ENCODE measurements around the gene ZNF608. TPM values are rescaled to one million over a fixed set of nuclear protein-coding genes. Genes with fewer than 3 reads are reported as not detected.

The ZNF608 gene
- total RNA-seq, 1 experiment from 2014 or later = 7.3 TPM

DNA sequence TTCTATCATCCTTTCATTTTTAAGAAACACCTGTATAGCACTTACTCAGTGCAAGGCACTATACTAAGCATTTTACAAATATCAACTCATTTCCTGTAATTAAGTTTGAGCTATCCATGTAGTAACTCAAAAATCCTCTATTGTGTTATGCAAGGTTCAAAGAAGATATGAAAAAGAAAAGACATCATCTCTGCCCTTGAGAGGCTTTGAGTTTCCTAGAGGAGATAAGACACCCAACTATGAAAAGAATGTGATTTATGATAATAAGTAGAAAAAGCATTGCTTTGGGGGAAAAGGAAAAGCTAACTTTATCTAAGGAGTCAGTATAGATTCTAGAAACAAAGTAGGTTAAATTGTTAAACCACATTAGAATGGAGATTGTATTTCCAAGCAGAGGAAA lies 14.2 kb upstream of the ZNF608 start:
- no TSS peak for BruUV-seq (replicated peaks)
- Mint-ChIP-seq H3K9me3 (ENCODE audit: low read depth, unreplicated experiment) (no peaks in the 10 kb centered on the region), H3K27ac (ENCODE audit: unreplicated experiment) (no peak overlapping the region), H3K27me3 (ENCODE audit: unreplicated experiment) (no peaks in the 10 kb centered on the region), H3K36me3 (ENCODE audit: insufficient read depth, unreplicated experiment) (no peaks in the 10 kb centered on the region), H3K4me1 (ENCODE audit: low read depth, unreplicated experiment) (no peaks in the 10 kb centered on the region), H3K4me3 (ENCODE audit: low read depth, unreplicated experiment) (no peak overlapping the region)
- TF ChIP-seq, protein P1, sequence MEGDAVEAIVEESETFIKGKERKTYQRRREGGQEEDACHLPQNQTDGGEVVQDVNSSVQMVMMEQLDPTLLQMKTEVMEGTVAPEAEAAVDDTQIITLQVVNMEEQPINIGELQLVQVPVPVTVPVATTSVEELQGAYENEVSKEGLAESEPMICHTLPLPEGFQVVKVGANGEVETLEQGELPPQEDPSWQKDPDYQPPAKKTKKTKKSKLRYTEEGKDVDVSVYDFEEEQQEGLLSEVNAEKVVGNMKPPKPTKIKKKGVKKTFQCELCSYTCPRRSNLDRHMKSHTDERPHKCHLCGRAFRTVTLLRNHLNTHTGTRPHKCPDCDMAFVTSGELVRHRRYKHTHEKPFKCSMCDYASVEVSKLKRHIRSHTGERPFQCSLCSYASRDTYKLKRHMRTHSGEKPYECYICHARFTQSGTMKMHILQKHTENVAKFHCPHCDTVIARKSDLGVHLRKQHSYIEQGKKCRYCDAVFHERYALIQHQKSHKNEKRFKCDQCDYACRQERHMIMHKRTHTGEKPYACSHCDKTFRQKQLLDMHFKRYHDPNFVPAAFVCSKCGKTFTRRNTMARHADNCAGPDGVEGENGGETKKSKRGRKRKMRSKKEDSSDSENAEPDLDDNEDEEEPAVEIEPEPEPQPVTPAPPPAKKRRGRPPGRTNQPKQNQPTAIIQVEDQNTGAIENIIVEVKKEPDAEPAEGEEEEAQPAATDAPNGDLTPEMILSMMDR (IDR thresholded peaks at IDR 0.05; ENCODE audit: unreplicated experiment) = no peak
- intact Hi-C loops (cut with micrococcal nuclease; ENCODE audit: unreplicated experiment) = no loop called here
- CTCF ChIA-PET = no interaction called here
- DNase-seq = no peak

DNA sequence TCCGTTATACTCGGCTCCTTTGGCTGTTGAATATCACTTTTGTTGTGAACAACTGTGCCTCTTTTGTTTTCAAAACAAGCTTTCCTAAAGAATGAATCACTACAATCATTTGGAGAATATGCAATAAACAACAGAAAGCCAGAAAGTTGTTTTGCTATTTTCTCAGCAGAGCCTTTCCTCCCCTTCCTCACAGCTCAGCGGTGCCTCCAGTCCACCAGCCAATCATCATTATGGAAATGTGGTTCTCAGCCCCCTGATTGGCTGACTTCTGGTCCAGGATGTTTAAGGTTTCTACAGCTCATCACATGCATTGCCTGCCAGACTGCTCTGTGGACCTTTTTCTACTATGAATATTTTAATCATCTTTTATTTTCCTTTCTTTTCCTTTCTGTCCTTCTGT lies 9.1 kb upstream of the ZNF608 start:
- Mint-ChIP-seq H3K36me3 (ENCODE audit: insufficient read depth, unreplicated experiment) (no peaks in the 10 kb centered on the region), H3K27ac (ENCODE audit: unreplicated experiment) (no peak overlapping the region), H3K4me3 (ENCODE audit: low read depth, unreplicated experiment) (no peak overlapping the region), H3K4me1 (ENCODE audit: low read depth, unreplicated experiment) (peaks cover 15% of the 10 kb centered on the region), H3K9me3 (ENCODE audit: low read depth, unreplicated experiment) (no peaks in the 10 kb centered on the region), H3K27me3 (ENCODE audit: unreplicated experiment) (no peaks in the 10 kb centered on the region)
- TF ChIP-seq, protein P1 (IDR thresholded peaks at IDR 0.05; ENCODE audit: unreplicated experiment) = no peak
- intact Hi-C loops (cut with micrococcal nuclease; ENCODE audit: unreplicated experiment) = no loop called here
- CTCF ChIA-PET = no interaction called here
- DNase-seq = no peak
- BruUV-seq (replicated peaks) = no TSS peak

DNA sequence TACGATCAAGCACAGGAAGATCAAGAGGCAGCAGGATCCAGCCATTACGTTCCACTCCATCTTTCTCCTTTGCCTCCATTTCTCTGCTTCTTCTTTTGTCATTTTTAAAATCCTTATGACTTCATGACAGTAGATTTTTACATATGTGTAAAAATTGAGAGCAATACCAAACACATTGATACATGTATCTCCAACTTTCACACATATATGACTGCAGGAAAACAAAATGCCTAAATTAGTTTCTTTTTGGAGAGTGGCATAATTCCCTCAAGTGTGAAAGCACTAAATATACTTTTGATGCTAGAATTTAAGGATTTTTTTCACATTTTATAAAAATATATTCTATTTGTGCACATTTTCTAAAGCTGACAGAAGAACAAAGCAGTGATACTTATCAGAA lies 8.6 kb upstream of the ZNF608 start:
- TF ChIP-seq, protein P1 (IDR thresholded peaks at IDR 0.05; ENCODE audit: unreplicated experiment) = no peak
- H3K4me1 Mint-ChIP-seq (ENCODE audit: low read depth, unreplicated experiment) = peaks cover 18% of the 10 kb centered on the region
- no peaks in the 10 kb centered on the region for H3K36me3 Mint-ChIP-seq (ENCODE audit: insufficient read depth, unreplicated experiment)
- no peak overlapping the region for H3K27ac Mint-ChIP-seq (ENCODE audit: unreplicated experiment)
- no TSS peak for BruUV-seq (replicated peaks)
- no peak overlapping the region for H3K4me3 Mint-ChIP-seq (ENCODE audit: low read depth, unreplicated experiment)
- no peak for DNase-seq
- no peaks in the 10 kb centered on the region for H3K9me3 Mint-ChIP-seq (ENCODE audit: low read depth, unreplicated experiment)
- intact Hi-C loops (cut with micrococcal nuclease; ENCODE audit: unreplicated experiment) = no loop called here
- no peaks in the 10 kb centered on the region for H3K27me3 Mint-ChIP-seq (ENCODE audit: unreplicated experiment)
- CTCF ChIA-PET = no interaction called here

DNA sequence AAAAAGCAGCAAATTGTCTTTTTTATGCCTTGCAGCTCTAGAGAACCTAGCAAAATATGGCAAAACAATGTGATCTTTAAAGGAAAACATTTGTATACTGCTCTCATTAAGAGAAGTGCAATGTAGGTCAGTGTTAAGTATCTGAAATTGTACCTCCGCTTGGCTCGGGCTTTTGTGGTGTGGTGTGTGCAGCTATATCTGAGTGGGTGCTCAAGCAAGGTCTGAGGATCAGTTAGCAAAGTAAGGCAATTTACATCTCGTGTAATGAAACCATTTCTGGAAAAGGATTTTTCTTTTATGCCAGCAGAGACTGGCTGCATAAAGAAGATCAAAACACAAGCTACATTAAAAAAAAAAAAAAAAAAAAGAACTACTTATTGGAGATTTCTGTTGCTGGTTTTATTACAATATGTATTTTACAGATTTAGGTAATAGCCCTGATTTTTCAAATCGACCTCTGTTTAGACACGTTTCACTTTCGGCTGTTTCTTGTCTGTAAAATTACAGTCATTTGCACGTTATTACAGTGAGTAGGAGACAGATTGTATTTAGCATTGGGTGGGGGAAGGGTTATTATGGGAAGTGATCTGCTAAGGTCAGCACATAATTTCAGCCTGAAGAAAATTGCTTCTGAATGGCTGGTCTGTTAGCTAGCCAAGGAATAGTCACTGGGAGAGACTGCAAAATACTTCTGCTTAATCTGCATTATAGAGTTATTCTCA lies 7.9 kb upstream of the ZNF608 start:
- H3K9me3 Mint-ChIP-seq (ENCODE audit: low read depth, unreplicated experiment) = no peaks in the 10 kb centered on the region
- intact Hi-C loops (cut with micrococcal nuclease; ENCODE audit: unreplicated experiment) = no loop called here
- no peaks in the 10 kb centered on the region for H3K27me3 Mint-ChIP-seq (ENCODE audit: unreplicated experiment)
- BruUV-seq (replicated peaks) = no TSS peak
- peaks cover 18% of the 10 kb centered on the region for H3K4me1 Mint-ChIP-seq (ENCODE audit: low read depth, unreplicated experiment)
- TF ChIP-seq, protein P1 (IDR thresholded peaks at IDR 0.05; ENCODE audit: unreplicated experiment) = no peak
- no peak overlapping the region for H3K4me3 Mint-ChIP-seq (ENCODE audit: low read depth, unreplicated experiment)
- no peak overlapping the region for H3K27ac Mint-ChIP-seq (ENCODE audit: unreplicated experiment)
- DNase-seq = no peak
- peaks cover 2% of the 10 kb centered on the region for H3K36me3 Mint-ChIP-seq (ENCODE audit: insufficient read depth, unreplicated experiment)
- CTCF ChIA-PET = no interaction called here

Data from Calu3 (cell line).